ENCODE measurements around the gene RAB35.

Gene RAB35

GRCh38 chr12:120116441-120116791 lies at the start of gene RAB35:
TSS of gene RAB35 (minus strand) at chr12:120116753. CDS start at chr12:120116650, 103 bp downstream.
- TF ChIP-seq, protein P1, sequence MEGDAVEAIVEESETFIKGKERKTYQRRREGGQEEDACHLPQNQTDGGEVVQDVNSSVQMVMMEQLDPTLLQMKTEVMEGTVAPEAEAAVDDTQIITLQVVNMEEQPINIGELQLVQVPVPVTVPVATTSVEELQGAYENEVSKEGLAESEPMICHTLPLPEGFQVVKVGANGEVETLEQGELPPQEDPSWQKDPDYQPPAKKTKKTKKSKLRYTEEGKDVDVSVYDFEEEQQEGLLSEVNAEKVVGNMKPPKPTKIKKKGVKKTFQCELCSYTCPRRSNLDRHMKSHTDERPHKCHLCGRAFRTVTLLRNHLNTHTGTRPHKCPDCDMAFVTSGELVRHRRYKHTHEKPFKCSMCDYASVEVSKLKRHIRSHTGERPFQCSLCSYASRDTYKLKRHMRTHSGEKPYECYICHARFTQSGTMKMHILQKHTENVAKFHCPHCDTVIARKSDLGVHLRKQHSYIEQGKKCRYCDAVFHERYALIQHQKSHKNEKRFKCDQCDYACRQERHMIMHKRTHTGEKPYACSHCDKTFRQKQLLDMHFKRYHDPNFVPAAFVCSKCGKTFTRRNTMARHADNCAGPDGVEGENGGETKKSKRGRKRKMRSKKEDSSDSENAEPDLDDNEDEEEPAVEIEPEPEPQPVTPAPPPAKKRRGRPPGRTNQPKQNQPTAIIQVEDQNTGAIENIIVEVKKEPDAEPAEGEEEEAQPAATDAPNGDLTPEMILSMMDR (IDR thresholded peaks at IDR 0.05; ENCODE audit: extremely low read depth, missing control alignments): no peak

DNA sequence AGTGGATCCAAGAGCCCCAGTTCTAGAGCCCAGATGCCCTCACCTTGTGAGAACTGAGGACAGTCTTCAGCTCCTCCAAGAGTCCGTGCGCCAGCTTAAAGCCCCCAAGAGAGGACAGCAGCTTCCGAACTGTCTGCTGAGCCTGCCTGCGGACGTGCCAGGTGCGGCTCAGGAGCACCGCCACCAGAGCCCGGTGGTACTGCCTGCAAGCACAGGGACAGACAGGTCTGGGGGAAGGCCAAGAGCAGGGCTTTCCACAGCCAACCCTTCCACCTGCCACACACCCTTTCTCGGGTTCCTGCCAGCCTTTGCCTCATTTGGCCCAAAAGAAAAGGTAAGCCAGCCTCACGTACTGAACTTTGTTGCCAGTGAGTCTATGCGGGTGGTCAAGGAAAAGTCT lies 47.7 kb upstream of the RAB35 start:
- TF ChIP-seq, protein P1 (IDR thresholded peaks at IDR 0.05; ENCODE audit: extremely low read depth, missing control alignments): no peak
- DNase-seq (ENCODE audit: low spot score): no peak

More at GRCh38 chr12:120116441-120116791, at the start of gene RAB35:
- DNase-seq (ENCODE audit: low spot score): no peak

DNA sequence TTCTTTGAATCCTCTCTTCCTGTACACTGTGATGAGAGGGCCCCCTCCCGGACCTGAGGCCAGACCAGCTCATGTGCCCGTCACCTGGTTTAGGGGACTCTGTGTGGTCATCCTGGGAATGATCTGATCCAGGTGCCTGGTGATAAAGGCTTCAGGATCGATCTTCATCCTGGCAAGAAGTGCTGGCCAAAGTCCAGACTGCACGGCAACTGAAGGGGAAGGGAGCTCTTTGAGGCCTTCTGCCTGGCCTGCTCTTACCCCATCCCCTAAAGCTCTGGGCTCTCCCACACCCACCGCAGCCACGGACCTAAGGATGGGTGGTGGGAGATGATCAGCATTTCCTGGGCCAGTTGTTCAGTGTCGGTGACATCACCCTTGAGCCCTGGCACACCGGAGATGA lies 46.2 kb upstream of the RAB35 start:
- TF ChIP-seq, protein P1 (IDR thresholded peaks at IDR 0.05; ENCODE audit: extremely low read depth, missing control alignments): no peak
- DNase-seq (ENCODE audit: low spot score): no peak

GRCh38 chr12:120161852-120162251 lies 45.3 kb upstream of the RAB35 start:
- TF ChIP-seq, protein P1 (IDR thresholded peaks at IDR 0.05; ENCODE audit: extremely low read depth, missing control alignments): no peak
- no peak for DNase-seq (ENCODE audit: low spot score)

DNA sequence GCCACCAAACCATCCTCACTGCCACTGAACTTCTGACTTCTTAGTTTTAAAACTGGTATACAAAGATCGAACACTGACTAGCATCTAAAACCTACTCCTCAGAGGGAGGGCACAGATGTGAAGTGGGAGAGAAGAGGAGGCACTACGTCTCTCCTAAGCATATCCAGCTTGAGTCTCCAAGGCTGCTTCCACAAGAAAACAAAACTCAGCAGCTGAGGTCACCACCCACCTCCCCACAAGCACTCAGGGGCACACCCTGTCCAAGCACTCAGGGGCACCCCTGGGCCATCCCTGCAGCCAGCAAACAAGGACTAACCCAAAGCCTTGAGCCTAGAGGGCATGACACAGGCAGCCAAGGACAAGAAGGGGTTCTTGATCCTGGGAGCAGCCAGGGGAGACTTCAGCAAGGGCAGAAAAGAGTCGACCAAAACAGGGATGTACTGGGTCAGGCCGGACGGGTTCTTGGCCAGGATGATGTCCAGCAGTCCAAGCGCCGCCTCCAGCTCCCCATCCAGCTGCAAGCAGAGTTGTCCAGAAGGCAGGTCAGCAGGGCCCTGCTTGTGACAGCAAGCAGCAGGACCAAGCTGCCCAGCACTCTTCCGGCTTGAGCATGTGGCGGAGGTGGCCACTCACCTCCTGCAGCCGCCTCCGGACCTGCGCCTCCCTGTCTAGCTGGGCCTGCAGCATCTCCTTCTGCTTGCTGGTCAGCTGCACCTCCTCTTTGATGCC lies 43.1 kb upstream of the RAB35 start:
- no peak for DNase-seq (ENCODE audit: low spot score)
- TF ChIP-seq, protein P1 (IDR thresholded peaks at IDR 0.05; ENCODE audit: extremely low read depth, missing control alignments): no peak

- DNase-seq (ENCODE audit: low spot score): no peak
- TF ChIP-seq, protein P1 (IDR thresholded peaks at IDR 0.05; ENCODE audit: extremely low read depth, missing control alignments): no peak
Observed at GRCh38 chr12:120158351-120158750, 41.8 kb upstream of the RAB35 start.

DNA sequence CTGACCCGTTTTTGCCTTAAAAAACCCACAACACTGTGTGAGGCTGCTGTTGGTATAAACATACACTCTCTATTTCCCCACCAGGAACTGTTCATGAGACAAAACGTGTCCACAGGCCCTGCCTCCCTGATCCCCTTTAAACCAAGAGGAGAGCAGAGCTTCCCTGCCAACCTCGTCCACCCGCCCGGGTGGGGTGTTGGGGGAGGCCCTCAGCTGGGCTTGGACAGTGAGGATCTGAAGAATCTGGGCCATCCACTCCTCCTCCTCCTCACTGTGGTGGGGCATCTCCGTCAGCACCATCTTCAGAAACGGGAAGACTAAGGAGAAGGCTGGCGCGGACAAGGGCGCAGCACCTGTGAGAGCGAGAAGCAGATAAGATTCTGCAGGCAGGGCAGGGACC lies 41.1 kb upstream of the RAB35 start:
- no peak for DNase-seq (ENCODE audit: low spot score)
- TF ChIP-seq, protein P1 (IDR thresholded peaks at IDR 0.05; ENCODE audit: extremely low read depth, missing control alignments): no peak
